SU-DHL-6 (cell line): Measurements from ENCODE around the gene PKDCC.

Experiments used
- H2AFZ ChIP-seq: fragments of 200-600 bp; sonication (generic); 2 replicates; pipeline ENCODE4 v1.6.1; 2014; ENCODE audit warnings: low read depth, mild to moderate bottlenecking, moderate library complexity, mixed read lengths, antibody characterized with exemption, low read length; ENCODE audit not compliant: severe bottlenecking
- H3F3A ChIP-seq: fragments of 200-600 bp; shearing (Covaris generic); 2 replicates; pipeline ENCODE4 v1.6.0; 2016; ENCODE audit warnings: antibody characterized with exemption, mild to moderate bottlenecking; ENCODE audit not compliant: insufficient read depth
- H3K27ac ChIP-seq: fragments of 200-600 bp; sonication (generic); 2 replicates; pipeline ENCODE4 v1.5.1; 2016; ENCODE audit warnings: low read depth, mild to moderate bottlenecking, low read length, moderate library complexity, mixed read lengths
- H3K27me3 ChIP-seq: fragments of 200-600 bp; sonication (generic), shearing (Covaris generic); 2 replicates; pipeline ENCODE4 v1.6.0; 2014; ENCODE audit warnings: mild to moderate bottlenecking, low read length
- H3K36me3 ChIP-seq: fragments of 200-600 bp; sonication (generic); 2 replicates; pipeline ENCODE4 v1.6.1; 2014; ENCODE audit warnings: mild to moderate bottlenecking, low read length, mixed read lengths
- H3K4me2 ChIP-seq: fragments of 300-600, 200-600 bp; shearing (Covaris generic), sonication (generic); 2 replicates; pipeline ENCODE4 v1.6.0; 2014; ENCODE audit warnings: low read length, low read depth, mild to moderate bottlenecking; ENCODE audit not compliant: poor library complexity, severe bottlenecking
- H3K4me3 ChIP-seq: fragments of 200-600 bp; sonication (generic); 2 replicates; pipeline ENCODE4 v1.5.1; 2014; ENCODE audit warnings: antibody characterized with exemption, low read length, mild to moderate bottlenecking, mixed read lengths; ENCODE audit not compliant: insufficient read depth, poor library complexity, severe bottlenecking
- H3K79me2 ChIP-seq: fragments of 200-600 bp; sonication (generic); 2 replicates; pipeline ENCODE4 v1.6.1; 2014; ENCODE audit warnings: mild to moderate bottlenecking, low read length, moderate library complexity; ENCODE audit not compliant: insufficient read depth
- H3K9ac ChIP-seq: fragments of 200-600 bp; sonication (generic); 2 replicates; pipeline ENCODE4 v1.7.0; 2014; ENCODE audit warnings: mild to moderate bottlenecking, low read length
- H3K9me2 ChIP-seq: fragments of 200-600 bp; sonication (generic); replicated peaks from 2 replicates; pipeline ENCODE4 v1.6.1; 2014; ENCODE audit warnings: low read length; ENCODE audit not compliant: insufficient read depth
- H3K9me3 ChIP-seq: fragments of 200-600 bp; sonication (generic); 2 replicates; pipeline ENCODE4 v1.6.1; 2014; ENCODE audit warnings: low read length, mixed read lengths; ENCODE audit not compliant: insufficient read depth
- H4K20me1 ChIP-seq: fragments of 200-600 bp; sonication (generic); 2 replicates; pipeline ENCODE4 v1.6.1; 2014; ENCODE audit warnings: low read depth, mild to moderate bottlenecking, antibody characterized with exemption, low read length, moderate library complexity, mixed read lengths
- EZH2phosphoT487 ChIP-seq: fragments of 200-600 bp; sonication (generic), shearing (Covaris generic); conservative IDR thresholded peaks from 2 replicates; pipeline ENCODE4 v1.6.1; 2018; ENCODE audit warnings: mild to moderate bottlenecking, antibody characterized with exemption, low read length, moderate library complexity, mixed read lengths
- TF ChIP-seq, protein P1 (sequence below): fragments of 200-600 bp; sonication (generic); IDR thresholded peaks from one replicate; pipeline ENCODE4 v1.5.1; 2017; ENCODE audit warnings: antibody characterized with exemption, mild to moderate bottlenecking, low read length, moderate library complexity; ENCODE audit not compliant: insufficient read depth, poor library complexity, severe bottlenecking

Gene PKDCC

DNA sequence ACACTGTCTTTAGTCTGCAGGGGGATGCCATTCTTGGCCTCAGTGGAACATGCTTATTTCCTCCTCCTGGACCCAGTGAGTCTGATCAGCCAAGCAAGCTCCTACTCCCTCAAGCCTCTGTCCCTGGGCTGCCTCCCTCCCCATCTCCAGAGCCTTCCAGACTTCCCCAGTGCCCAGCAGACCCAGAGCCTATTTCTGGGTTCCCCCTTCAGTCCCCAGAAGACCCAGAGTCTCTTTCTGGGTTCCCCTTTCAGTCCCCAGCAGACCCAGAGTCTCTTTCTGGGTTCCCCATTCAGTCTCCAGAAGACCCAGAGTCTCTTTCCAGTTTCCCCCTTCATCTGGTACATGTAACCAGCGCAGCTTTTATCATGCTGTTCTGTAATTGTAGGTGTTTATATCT lies 17.0 kb upstream of the PKDCC start:
- H3K4me2 ChIP-seq = no peak overlapping the region

DNA sequence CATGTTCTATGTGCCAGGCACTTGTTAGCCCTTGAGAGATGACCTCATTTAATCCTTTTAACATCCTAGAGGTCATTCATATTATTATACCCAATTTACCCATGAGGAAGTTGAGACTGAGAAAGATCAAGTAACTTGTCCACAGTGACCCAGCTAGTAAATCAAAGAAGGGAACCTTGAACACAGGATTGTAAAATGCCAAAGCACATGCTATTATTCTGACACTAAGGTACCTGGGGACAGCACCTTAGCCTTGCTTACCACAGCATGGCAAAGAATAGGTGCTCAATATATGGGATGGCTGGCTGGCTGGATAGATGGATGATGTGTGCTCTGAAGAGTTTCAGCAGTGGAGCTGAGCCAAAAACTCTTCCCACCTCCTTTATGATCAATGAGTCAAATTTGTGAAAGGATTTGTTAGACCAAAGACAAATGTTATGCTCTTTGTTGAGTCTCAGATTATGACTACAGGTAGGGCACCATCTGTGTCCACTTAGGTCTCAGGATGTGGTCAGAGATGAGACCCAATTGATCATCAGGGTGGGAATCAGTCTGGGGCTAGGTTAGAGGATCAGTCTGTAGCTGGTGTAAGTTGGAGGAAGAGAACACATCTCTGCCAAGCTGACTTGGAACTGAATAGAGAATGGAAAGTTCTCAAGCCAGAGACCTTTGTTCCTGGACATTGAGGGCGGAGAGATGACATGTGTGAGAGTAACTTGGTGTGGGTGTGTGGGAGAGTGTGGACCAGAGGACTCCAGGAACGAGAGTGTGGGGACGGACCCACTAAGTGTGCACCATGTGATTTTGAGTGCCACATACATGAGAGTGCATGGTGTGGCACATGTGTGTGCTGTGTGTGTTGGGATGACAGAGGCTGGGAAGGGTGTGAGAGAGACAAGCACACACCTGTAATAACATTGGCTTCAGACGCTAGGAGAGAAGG lies 16.3 kb upstream of the PKDCC start:
- Histone ChIP-seq H3K9me2 (no peaks in the 10 kb centered on the region), H3K36me3 (no peaks in the 10 kb centered on the region), H3F3A (no peaks in the 10 kb centered on the region), H3K79me2 (no peaks in the 10 kb centered on the region), H3K9ac (no peak overlapping the region), H3K4me2 (no peak overlapping the region), H3K9me3 (no peaks in the 10 kb centered on the region), H4K20me1 (no peaks in the 10 kb centered on the region), H3K27me3 (0 out of 2 replicates have a peak, but pooled peaks cover 2% of the 10 kb centered on the region), H2AFZ (no peak overlapping the region), H3K27ac (no peak overlapping the region), H3K4me3 (no peak overlapping the region)
- TF ChIP-seq, protein P1, sequence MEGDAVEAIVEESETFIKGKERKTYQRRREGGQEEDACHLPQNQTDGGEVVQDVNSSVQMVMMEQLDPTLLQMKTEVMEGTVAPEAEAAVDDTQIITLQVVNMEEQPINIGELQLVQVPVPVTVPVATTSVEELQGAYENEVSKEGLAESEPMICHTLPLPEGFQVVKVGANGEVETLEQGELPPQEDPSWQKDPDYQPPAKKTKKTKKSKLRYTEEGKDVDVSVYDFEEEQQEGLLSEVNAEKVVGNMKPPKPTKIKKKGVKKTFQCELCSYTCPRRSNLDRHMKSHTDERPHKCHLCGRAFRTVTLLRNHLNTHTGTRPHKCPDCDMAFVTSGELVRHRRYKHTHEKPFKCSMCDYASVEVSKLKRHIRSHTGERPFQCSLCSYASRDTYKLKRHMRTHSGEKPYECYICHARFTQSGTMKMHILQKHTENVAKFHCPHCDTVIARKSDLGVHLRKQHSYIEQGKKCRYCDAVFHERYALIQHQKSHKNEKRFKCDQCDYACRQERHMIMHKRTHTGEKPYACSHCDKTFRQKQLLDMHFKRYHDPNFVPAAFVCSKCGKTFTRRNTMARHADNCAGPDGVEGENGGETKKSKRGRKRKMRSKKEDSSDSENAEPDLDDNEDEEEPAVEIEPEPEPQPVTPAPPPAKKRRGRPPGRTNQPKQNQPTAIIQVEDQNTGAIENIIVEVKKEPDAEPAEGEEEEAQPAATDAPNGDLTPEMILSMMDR = no peak
- TF ChIP-seq EZH2phosphoT487 = no peak

More for the DNA sequence above, 17.0 kb upstream of the PKDCC start:
- 0 out of 2 replicates have a peak, but pooled peaks cover 2% of the 10 kb centered on the region for H3K27me3 ChIP-seq
- H3K9me3 ChIP-seq = no peaks in the 10 kb centered on the region
- no peaks in the 10 kb centered on the region for H3K79me2 ChIP-seq
- no peak overlapping the region for H3K9ac ChIP-seq
- no peak overlapping the region for H3K27ac ChIP-seq
- H3K36me3 ChIP-seq = no peaks in the 10 kb centered on the region
- H3F3A ChIP-seq = no peaks in the 10 kb centered on the region
- TF ChIP-seq, protein P1 = no peak
- TF ChIP-seq EZH2phosphoT487 = no peak
- H4K20me1 ChIP-seq = no peaks in the 10 kb centered on the region
- no peak overlapping the region for H3K4me3 ChIP-seq
- no peak overlapping the region for H2AFZ ChIP-seq
- H3K9me2 ChIP-seq = no peaks in the 10 kb centered on the region

DNA sequence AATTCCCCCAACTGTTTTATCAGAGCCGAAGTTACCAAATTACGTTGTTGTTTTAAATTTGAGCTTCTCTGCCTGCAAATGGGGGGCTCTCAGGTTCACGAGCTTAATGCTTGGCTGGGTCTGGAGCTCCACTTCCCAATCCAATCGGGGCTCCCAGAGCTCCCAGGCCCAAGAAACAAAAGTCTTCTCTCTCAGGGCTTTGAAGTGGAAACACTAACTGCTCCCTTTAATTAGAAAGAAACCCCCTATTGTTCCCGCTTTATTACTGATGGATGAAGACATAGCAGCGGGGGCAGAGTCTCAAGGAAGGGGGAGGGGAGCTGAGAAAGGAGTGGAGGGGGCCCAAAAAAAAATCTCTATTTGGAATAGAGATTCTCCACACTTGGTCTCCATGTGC lies 15.6 kb upstream of the PKDCC start:
- no peaks in the 10 kb centered on the region for H4K20me1 ChIP-seq
- H3K9ac ChIP-seq = no peak overlapping the region
- TF ChIP-seq, protein P1 = no peak
- TF ChIP-seq EZH2phosphoT487 = no peak
- H3K9me3 ChIP-seq = no peaks in the 10 kb centered on the region
- no peaks in the 10 kb centered on the region for H3K9me2 ChIP-seq
- no peak overlapping the region for H3K4me3 ChIP-seq
- H3F3A ChIP-seq = no peaks in the 10 kb centered on the region
- H3K27me3 ChIP-seq = no peaks in the 10 kb centered on the region
- no peaks in the 10 kb centered on the region for H3K36me3 ChIP-seq
- H3K27ac ChIP-seq = no peak overlapping the region
- H2AFZ ChIP-seq = no peak overlapping the region
- no peaks in the 10 kb centered on the region for H3K79me2 ChIP-seq
- no peak overlapping the region for H3K4me2 ChIP-seq
